Stomach (tissue), 9 donors: Measurements from ENCODE around the gene WDR54. TPM values are rescaled to one million over a fixed set of nuclear protein-coding genes. Genes with fewer than 3 reads are reported as not detected.

ENCODE experiments used
- DNase-seq, 2 donors: peaks; one replicate each; pipeline versions ENCODE4 v3.0.0 to v3.0.0-alpha.2; 2013 to 2019
- H3K27ac ChIP-seq, 5 donors: fragments of 200-600 bp in 4 of 5; sonication (generic) in 4 of 5; one replicate each; pipeline ENCODE4 v1.5.1; 2013 to 2019; ENCODE audit warnings: mild to moderate bottlenecking in 1 of 5, moderate library complexity in 1 of 5
- H3K27me3 ChIP-seq, 3 donors: fragments of 200-600 bp; sonication (generic); one replicate each; pipeline ENCODE4 v1.5.1; 2017 to 2019; ENCODE audit warnings: mixed run types in 1 of 3
- H3K36me3 ChIP-seq, 4 donors: fragments of 200-600 bp; sonication (generic); 1 replicate in 3 of 4; 2 replicates in 1 of 4; pipeline ENCODE4 v1.5.1; 2016 to 2019
- H3K4me1 ChIP-seq, 4 donors: fragments of 200-600 bp; sonication (generic); one replicate each; pipeline ENCODE4 v1.5.1; 2016 to 2019
- H3K4me3 ChIP-seq, 4 donors: fragments of 200-600 bp; sonication (generic) in 3 of 4; one replicate each; pipeline ENCODE4 v1.5.1; 2016 to 2019; ENCODE audit warnings: mild to moderate bottlenecking in 1 of 4
- H3K9me3 ChIP-seq, 4 donors: fragments of 200-600 bp; sonication (generic); one replicate each; pipeline ENCODE4 v1.5.1; 2016 to 2019
- EP300 ChIP-seq: sonication (generic); formaldehyde crosslinking; IDR thresholded peaks from one replicate; pipeline ENCODE4 v1.6.1; 2017; ENCODE audit warnings: antibody characterized with exemption
- POLR2A ChIP-seq, 4 donors: fragments of 450-650 bp; IDR thresholded peaks; one replicate each; pipeline ENCODE4 v1.6.1; 2016; ENCODE audit warnings: antibody characterized with exemption in 4 of 4, control low read depth in 2 of 4, mild to moderate bottlenecking in 1 of 4, moderate library complexity in 1 of 4
- POLR2AphosphoS5 ChIP-seq, 3 donors: sonication (generic); formaldehyde crosslinking; IDR thresholded peaks; one replicate each; pipeline ENCODE4 v1.6.1; 2016; ENCODE audit warnings: antibody characterized with exemption in 3 of 3
- WGBS, 5 donors: extraction: QIAGEN DNeasy Blood & Tissue Kit in 3 of 5; methylation state at CpG; one replicate each; pipeline versions ENCODE4 v1.1.5 to v1.1.7; 2013 to 2018; 5-methylcytosine and 5-hydroxymethylcytosine counted together
- intact Hi-C: fragments of 100-400 bp; cut with DNase I; formaldehyde crosslinking; loops from one replicate; pipeline ENCODE4 v1.15.1; 2023; ENCODE audit warnings: low total_unique reads
- polyA plus RNA-seq, 3 donors: library from polyadenylated mRNA; stranded (reverse); fragments of 200-250 nt; gene quantifications; one replicate each; pipeline ENCODE4 v1.2.3, GENCODE V29; 2013
- total RNA-seq, 5 donors: library from RNA; depleted of rRNA; stranded (reverse); fragments of >200 nt; gene quantifications; one replicate each; pipeline versions ENCODE4 v1.1.0 to v1.2.3, GENCODE V29; 2014 to 2016
- TF ChIP-seq, protein P1 (sequence below), 7 experiments: fragments of 450-650 bp in 4 of 7; fragments of 200-600 bp in 3 of 7; sonication (generic) in 3 of 7; IDR thresholded peaks; one replicate each; pipeline ENCODE4 v1.5.1; 2016 to 2019; ENCODE audit warnings: antibody characterized with exemption in 7 of 7, control low read depth in 2 of 7, mild to moderate bottlenecking in 1 of 7
- donor health status: healthy with polysubstance abuse.
- donor health status: Bipolar disorder and iron deficiency.
- donor health status: healthy.

The WDR54 gene
- total and polyA plus RNA-seq, 8 donors: 3.5 to 12.8 (median 9.8) TPM; not detected in 1

DNA sequence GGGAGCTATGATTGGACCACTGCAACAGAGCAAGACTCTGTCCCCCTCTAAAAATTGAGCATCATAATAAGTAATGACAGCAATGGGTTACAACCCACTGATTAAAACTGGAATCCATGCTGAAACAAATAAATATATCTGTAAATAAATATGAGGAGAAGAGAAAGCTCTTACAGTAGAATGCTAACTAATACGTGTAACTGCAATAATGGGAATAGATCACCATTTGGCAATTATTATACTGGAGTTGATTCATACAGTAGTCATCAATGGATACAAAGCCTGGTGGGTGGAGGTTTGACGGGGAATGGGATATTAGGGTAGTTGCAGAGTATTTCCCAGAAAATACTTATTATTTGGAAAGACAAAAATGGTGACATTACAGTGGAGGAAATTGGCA, 27.2 kb downstream of the WDR54 start:
- peaks cover 0 to 10% (median 0%) of the 10 kb centered on the region in 3 donors for H3K27me3 ChIP-seq
- TF ChIP-seq POLR2AphosphoS5 (IDR thresholded peaks at IDR 0.05) (no peak), POLR2A (IDR thresholded peaks at IDR 0.05) (no peak), EP300 (no peak)
- TF ChIP-seq, protein P1, sequence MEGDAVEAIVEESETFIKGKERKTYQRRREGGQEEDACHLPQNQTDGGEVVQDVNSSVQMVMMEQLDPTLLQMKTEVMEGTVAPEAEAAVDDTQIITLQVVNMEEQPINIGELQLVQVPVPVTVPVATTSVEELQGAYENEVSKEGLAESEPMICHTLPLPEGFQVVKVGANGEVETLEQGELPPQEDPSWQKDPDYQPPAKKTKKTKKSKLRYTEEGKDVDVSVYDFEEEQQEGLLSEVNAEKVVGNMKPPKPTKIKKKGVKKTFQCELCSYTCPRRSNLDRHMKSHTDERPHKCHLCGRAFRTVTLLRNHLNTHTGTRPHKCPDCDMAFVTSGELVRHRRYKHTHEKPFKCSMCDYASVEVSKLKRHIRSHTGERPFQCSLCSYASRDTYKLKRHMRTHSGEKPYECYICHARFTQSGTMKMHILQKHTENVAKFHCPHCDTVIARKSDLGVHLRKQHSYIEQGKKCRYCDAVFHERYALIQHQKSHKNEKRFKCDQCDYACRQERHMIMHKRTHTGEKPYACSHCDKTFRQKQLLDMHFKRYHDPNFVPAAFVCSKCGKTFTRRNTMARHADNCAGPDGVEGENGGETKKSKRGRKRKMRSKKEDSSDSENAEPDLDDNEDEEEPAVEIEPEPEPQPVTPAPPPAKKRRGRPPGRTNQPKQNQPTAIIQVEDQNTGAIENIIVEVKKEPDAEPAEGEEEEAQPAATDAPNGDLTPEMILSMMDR (IDR thresholded peaks at IDR 0.05): no peak
- H3K4me3 ChIP-seq: no peak overlapping the region
- H3K27ac ChIP-seq: no peak overlapping the region
- H3K4me1 ChIP-seq: peaks cover 0 to 8% (median 0%) of the 10 kb centered on the region in 4 donors
- intact Hi-C loops: no loop called here
- no peaks in the 10 kb centered on the region for H3K9me3 ChIP-seq
- H3K36me3 ChIP-seq: no peaks in the 10 kb centered on the region
- DNase-seq: no peak
- 59 to 83% (median 77%) methylated on average over 2 of the region's 2 CpGs for WGBS, 5 donors

DNA sequence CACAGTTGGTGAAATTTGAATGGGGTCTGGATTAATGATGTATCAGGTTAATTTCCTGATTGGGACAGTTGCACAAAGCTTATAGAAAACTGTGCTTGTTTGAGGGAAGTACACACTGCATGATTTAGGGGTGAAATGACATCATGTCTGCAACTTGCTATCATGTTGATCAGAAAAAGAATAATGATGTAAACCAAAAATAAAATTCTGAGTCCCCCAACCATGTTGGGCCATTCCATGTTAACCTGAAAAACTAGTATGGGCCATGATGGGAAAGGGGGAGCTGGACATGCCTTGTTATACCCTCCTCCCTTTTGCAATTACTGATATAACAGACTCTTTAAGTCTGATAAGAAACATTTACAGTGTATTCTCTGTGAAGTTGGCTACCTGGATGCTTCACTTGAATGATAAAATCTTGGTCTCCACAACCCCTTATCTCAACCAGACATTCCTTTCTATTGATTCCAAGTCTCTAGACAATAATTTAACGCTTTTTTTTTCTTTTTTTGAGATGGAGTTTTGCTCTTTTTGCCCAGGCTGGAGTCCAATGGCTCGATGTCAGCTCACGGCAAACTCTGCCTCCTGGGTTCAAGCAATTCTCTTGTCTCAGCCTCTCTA, 29.1 kb downstream of the WDR54 start:
- peaks cover 0 to 7% (median 0%) of the 10 kb centered on the region in 3 donors for H3K27me3 ChIP-seq
- intact Hi-C loops: no loop called here
- no peak for DNase-seq
- no peaks in the 10 kb centered on the region for H3K9me3 ChIP-seq
- H3K36me3 ChIP-seq: no peaks in the 10 kb centered on the region
- peaks cover 6 to 12% (median 10%) of the 10 kb centered on the region in 4 donors for H3K4me1 ChIP-seq
- TF ChIP-seq POLR2A (IDR thresholded peaks at IDR 0.05): no peak
- TF ChIP-seq EP300: no peak
- TF ChIP-seq, protein P1 (IDR thresholded peaks at IDR 0.05): no peak
- TF ChIP-seq POLR2AphosphoS5 (IDR thresholded peaks at IDR 0.05): no peak
- 77 to 91% (median 84%) methylated on average over 3 of the region's 3 CpGs for WGBS, 5 donors
- H3K4me3 ChIP-seq: no peak overlapping the region
- H3K27ac ChIP-seq: no peak overlapping the region

DNA sequence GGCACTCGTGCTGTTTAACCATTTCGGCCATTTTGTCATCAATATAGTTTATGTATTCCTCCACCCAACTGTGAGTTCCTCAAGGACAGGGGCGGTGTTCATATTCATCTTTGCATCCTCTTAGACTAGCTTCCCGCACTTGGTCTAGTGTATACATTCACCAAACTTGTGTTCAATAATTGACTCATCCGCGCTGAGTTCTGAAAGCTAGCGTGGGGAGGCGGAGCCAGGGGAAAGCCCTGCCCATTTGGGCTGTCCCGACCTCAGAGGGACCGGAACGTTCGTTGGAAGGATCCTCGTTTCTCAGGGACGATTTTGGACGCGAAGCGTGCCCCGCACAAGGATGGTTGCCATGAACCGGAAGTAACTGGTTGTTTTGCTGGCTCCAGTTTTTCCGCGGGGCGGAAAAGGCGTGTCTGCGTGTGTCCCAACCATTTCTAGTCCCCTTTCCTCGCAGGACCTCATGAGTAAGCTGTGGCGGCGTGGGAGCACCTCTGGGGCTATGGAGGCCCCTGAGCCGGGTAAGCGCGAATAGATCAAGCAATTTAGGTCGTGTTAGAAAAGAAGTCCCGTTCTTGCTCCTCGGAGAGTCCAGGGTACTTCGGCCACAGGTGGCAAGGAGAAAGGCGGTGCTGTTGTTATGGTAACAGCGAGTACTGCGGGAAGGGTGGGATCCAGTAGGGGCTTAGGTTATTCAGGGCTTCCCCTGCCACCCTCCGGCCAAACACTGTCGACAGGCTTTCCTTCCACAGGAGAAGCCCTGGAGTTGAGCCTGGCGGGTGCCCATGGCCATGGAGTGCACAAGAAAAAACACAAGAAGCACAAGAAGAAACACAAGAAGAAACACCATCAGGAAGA, 33.4 kb downstream of the WDR54 start, which contains the start of gene INO80B:
TSS of gene INO80B (plus strand) at position 434 of the 858 bp plus-strand sequence. CDS start at position 464, 30 bp downstream.
- no peaks in the 10 kb centered on the region for H3K9me3 ChIP-seq
- DNase-seq: peak; percentile 97 to 99
- H3K4me1 ChIP-seq: peaks cover 37 to 45% (median 41%) of the 10 kb centered on the region in 4 donors
- peaks cover 0 to 7% (median 0%) of the 10 kb centered on the region in 3 donors for H3K27me3 ChIP-seq
- peak within 1 kb of the TSS; percentile 68 to 90 (median 80) for H3K4me3 ChIP-seq
- no peaks in the 10 kb centered on the region for H3K36me3 ChIP-seq
- H3K27ac ChIP-seq: peak within 1 kb of the TSS; percentile 21 to 82 (median 79)
- intact Hi-C loops: no loop called here
- 0 to 2% (median 1%) methylated on average over 36 to 40 of the region's 40 CpGs for WGBS, 5 donors
- TF ChIP-seq, protein P1 (IDR thresholded peaks at IDR 0.05): peak in 1 of 7 experiments; percentile 18
- TF ChIP-seq POLR2A (IDR thresholded peaks at IDR 0.05) (no peak), EP300 (no peak), POLR2AphosphoS5 (IDR thresholded peaks at IDR 0.05) (peak; percentile 80 to 99 (median 93))

DNA sequence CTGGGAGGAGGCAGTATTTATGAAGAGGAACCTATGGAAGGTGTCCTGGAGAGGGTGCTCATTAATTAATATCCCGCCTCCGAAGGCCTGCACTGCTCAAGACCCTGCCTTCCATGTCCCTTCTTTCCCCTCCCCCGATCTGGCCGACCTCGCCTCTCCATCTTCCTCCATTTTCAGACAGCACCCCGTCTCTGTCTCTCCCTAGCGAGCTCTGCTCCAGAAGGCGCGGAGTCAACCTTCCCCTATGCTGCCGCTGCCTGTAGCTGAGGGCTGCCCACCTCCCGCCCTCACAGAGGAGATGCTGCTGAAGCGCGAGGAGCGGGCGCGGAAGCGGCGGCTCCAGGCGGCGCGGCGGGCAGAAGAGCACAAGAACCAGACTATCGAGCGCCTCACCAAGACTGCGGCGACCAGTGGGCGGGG, 35.6 kb downstream of the WDR54 start:
- no peak for DNase-seq
- no peaks in the 10 kb centered on the region for H3K9me3 ChIP-seq
- H3K27me3 ChIP-seq: no peaks in the 10 kb centered on the region
- peaks cover 37 to 49% (median 41%) of the 10 kb centered on the region in 4 donors for H3K4me1 ChIP-seq
- no peak for TF ChIP-seq POLR2AphosphoS5 (IDR thresholded peaks at IDR 0.05)
- TF ChIP-seq EP300: no peak
- TF ChIP-seq, protein P1 (IDR thresholded peaks at IDR 0.05): no peak
- no peak for TF ChIP-seq POLR2A (IDR thresholded peaks at IDR 0.05)
- peak overlapping the region; percentile 93 to 99 (median 97) for H3K27ac ChIP-seq
- peaks cover 5 to 16% (median 14%) of the 10 kb centered on the region in 4 donors for H3K36me3 ChIP-seq
- H3K4me3 ChIP-seq: peak overlapping the region; percentile 67 to 81 (median 72)
- WGBS, 5 donors: 0 to 3% (median 1%) methylated on average over 11 to 27 of the region's 27 CpGs
- intact Hi-C loops: no loop called here
